ENCODE data around the gene RTP1. TPM values are rescaled to one million over a fixed set of nuclear protein-coding genes. Genes with fewer than 3 reads are reported as not detected.

Gene RTP1, protein sequence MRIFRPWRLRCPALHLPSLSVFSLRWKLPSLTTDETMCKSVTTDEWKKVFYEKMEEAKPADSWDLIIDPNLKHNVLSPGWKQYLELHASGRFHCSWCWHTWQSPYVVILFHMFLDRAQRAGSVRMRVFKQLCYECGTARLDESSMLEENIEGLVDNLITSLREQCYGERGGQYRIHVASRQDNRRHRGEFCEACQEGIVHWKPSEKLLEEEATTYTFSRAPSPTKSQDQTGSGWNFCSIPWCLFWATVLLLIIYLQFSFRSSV
- total RNA-seq (2014; rRNA removed; shearing (Covaris generic)) = not detected in 2 replicates
- not detected in 2 replicates for total RNA-seq (2022)
- not detected for Bru-seq, nascent RNA
- not detected for BruChase-seq, experiment 1, labeled RNA remaining after a 6-hour chase
- not detected for BruChase-seq, experiment 2, labeled RNA remaining after a 2-hour chase
- long read RNA-seq = 0 reads

DNA sequence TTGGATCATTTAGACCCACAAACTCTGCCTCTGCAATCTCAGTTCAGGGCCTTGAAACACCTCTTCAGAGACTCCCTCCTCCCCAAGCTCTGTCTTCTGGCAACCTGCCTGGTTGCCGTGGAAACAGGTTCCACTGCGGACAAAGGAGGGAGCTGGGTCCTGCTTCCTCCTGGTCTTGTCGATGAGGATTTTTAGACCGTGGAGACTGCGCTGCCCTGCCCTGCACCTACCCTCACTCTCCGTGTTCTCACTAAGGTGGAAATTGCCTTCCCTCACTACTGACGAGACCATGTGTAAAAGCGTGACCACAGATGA, at the start of gene RTP1:
TSS of gene RTP1 (plus strand) at position 152 of the 315 bp plus-strand sequence. CDS start at position 182, 30 bp downstream.
- CTCF ChIA-PET (ENCODE audit: unreplicated experiment) = no interaction called here
- no TSS peak for BruUV-seq (replicated peaks)
- POLR2A ChIA-PET = interaction anchor here (0.6 kb wide), 1 partner anchor 8 kb away, joined by 3 read pairs; no protein-coding TSS in a partner anchor

DNA sequence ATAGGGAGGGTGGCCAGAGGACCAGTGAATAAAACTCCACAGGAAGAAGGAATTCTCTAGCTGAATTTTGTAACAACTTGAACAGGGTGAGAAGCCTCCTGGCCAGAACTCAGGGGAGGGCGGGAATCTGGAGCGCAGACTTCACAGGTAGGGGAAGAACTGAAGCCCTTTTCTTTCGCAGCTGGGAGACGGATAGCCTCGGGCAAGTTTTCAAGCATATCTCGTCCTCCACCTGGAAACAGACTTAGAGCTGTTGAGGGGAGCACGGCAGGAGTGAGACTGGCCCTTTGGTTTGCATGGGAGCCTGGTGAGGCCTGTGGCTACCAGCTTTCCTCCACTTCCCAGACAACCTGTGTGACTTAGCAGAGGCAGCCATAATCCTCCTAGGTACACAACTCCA, 47.1 kb upstream of the RTP1 start:
- ChIA-PET CTCF (ENCODE audit: unreplicated experiment) (interaction anchor here (1.3 to 2.0 kb wide), 3 partner anchors 10 to 301 kb away, joined by 3 to 10 read pairs (median 3); partner anchors contain the start of gene RPL39L), POLR2A (interaction anchor here (0.6 to 1.3 kb wide), 4 partner anchors 36 to 878 kb away, joined by 3 to 5 read pairs (median 4); no protein-coding TSS in a partner anchor)
- 0 out of 2 replicates have a peak, but pooled peaks cover 3% of the 10 kb centered on the region for H3K9me3 ChIP-seq (ENCODE audit: low read length)
- no TSS peak for BruUV-seq (replicated peaks)
- H3K9me2 ChIP-seq (ENCODE audit: insufficient read depth, low read length) = no peaks in the 10 kb centered on the region
- H3K4me1 ChIP-seq (ENCODE audit: insufficient read depth, low read length, poor library complexity, severe bottlenecking) = no peaks in the 10 kb centered on the region
- no peaks in the 10 kb centered on the region for H4K20me1 ChIP-seq (ENCODE audit: insufficient read depth, low read length)
- no peaks in the 10 kb centered on the region for H3K79me2 ChIP-seq (ENCODE audit: insufficient read depth, low read depth, low read length)
- no peak overlapping the region for H3K4me3 ChIP-seq (ENCODE audit: low read depth, low read length, poor library complexity, severe bottlenecking)
- no peak for DNase-seq (ENCODE audit: low spot score)
- no peak overlapping the region for H3K4me2 ChIP-seq (ENCODE audit: low read length)
- H3K27ac ChIP-seq (ENCODE audit: low read depth, low read length, poor library complexity, severe bottlenecking) = no peak overlapping the region
- TF ChIP-seq EZH2phosphoT487 (IDR thresholded peaks at IDR 0.05; ENCODE audit: borderline replicate concordance, low read depth, low read length) = no peak
- TF ChIP-seq, protein P1, sequence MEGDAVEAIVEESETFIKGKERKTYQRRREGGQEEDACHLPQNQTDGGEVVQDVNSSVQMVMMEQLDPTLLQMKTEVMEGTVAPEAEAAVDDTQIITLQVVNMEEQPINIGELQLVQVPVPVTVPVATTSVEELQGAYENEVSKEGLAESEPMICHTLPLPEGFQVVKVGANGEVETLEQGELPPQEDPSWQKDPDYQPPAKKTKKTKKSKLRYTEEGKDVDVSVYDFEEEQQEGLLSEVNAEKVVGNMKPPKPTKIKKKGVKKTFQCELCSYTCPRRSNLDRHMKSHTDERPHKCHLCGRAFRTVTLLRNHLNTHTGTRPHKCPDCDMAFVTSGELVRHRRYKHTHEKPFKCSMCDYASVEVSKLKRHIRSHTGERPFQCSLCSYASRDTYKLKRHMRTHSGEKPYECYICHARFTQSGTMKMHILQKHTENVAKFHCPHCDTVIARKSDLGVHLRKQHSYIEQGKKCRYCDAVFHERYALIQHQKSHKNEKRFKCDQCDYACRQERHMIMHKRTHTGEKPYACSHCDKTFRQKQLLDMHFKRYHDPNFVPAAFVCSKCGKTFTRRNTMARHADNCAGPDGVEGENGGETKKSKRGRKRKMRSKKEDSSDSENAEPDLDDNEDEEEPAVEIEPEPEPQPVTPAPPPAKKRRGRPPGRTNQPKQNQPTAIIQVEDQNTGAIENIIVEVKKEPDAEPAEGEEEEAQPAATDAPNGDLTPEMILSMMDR (conservative IDR thresholded peaks at IDR 0.05; ENCODE audit: low read length) = no peak
- H3K36me3 ChIP-seq (ENCODE audit: insufficient read depth, low read length) = no peaks in the 10 kb centered on the region
- intact Hi-C loops (cut with micrococcal nuclease; ENCODE audit: unreplicated experiment) = loop anchor here (1.0 to 5.0 kb wide), 2 partner anchors 37 to 303 kb away; no protein-coding TSS in a partner anchor
- H2AFZ ChIP-seq (ENCODE audit: low read length) = peak overlapping the region; percentile 52; the same call in 1 of the 2 replicates

More for the DNA sequence above, at the start of gene RTP1:
- no peaks in the 10 kb centered on the region for H3K36me3 ChIP-seq (ENCODE audit: insufficient read depth, low read length)
- H3K79me2 ChIP-seq (ENCODE audit: insufficient read depth, low read depth, low read length) = no peaks in the 10 kb centered on the region
- no peaks in the 10 kb centered on the region for H4K20me1 ChIP-seq (ENCODE audit: insufficient read depth, low read length)
- H3K9me2 ChIP-seq (ENCODE audit: insufficient read depth, low read length) = no peaks in the 10 kb centered on the region
- intact Hi-C loops (cut with micrococcal nuclease; ENCODE audit: unreplicated experiment) = no loop called here
- no peak within 1 kb of the TSS for H3K27ac ChIP-seq (ENCODE audit: low read depth, low read length, poor library complexity, severe bottlenecking)
- H3K9me3 ChIP-seq (ENCODE audit: low read length) = no peaks in the 10 kb centered on the region
- DNase-seq (ENCODE audit: low spot score) = no peak
- peaks cover 14% of the 10 kb centered on the region for H3K4me1 ChIP-seq (ENCODE audit: insufficient read depth, low read length, poor library complexity, severe bottlenecking)
- H3K4me2 ChIP-seq (ENCODE audit: low read length) = no peak within 1 kb of the TSS
- no peak for TF ChIP-seq EZH2phosphoT487 (IDR thresholded peaks at IDR 0.05; ENCODE audit: borderline replicate concordance, low read depth, low read length)
- TF ChIP-seq, protein P1 (conservative IDR thresholded peaks at IDR 0.05; ENCODE audit: low read length) = no peak
- no peak within 1 kb of the TSS for H2AFZ ChIP-seq (ENCODE audit: low read length)
- H3K4me3 ChIP-seq (ENCODE audit: low read depth, low read length, poor library complexity, severe bottlenecking) = no peak within 1 kb of the TSS
